Measurements from ENCODE around the gene TULP4. TPM values are rescaled to one million over a fixed set of nuclear protein-coding genes. Genes with fewer than 3 reads are reported as not detected.

Gene TULP4
- polyA plus RNA-seq, 2 donors = 3.5 to 7.6 TPM

Other genes starting within 250 kb of the TULP4 start
- gene SERAC1, start 144.2 kb upstream of the TULP4 start, polyA plus RNA-seq = 1 to 10 TPM; 5.3 to 6.1 TPM
- 10 to 100 TPM in 1 of 2 donors, 1 to 10 TPM in 1; 8.3 to 10.3 TPM for gene GTF2H5, start 144.1 kb upstream of the TULP4 start, polyA plus RNA-seq
- 1 to 10 TPM; 7.9 to 9.3 TPM for gene TMEM181, start 247.6 kb downstream of the TULP4 start, polyA plus RNA-seq